Smooth muscle cell (in vitro differentiated cells): ENCODE data around the gene FMN2. TPM values are rescaled to one million over a fixed set of nuclear protein-coding genes. Genes with fewer than 3 reads are reported as not detected.

Source experiments
- DNase-seq: peaks from one replicate; lab custom pipeline; 2025; ENCODE audit not compliant: unreplicated experiment; lab: John Stamatoyannopoulos, UW
- H2AFZ ChIP-seq: fragments of 200-600 bp; sonication (generic); 2 replicates; pipeline ENCODE4 v1.6.0; 2016; ENCODE audit warnings: antibody characterized with exemption, low read depth, mild to moderate bottlenecking
- H3F3A ChIP-seq: fragments of 200-600 bp; sonication (generic); 2 replicates; pipeline ENCODE4 v1.6.0; 2017; ENCODE audit warnings: antibody characterized with exemption, low read depth
- H3K27ac ChIP-seq: fragments of 200-600 bp; sonication (generic); 2 replicates; pipeline ENCODE4 v1.5.1; 2016; ENCODE audit warnings: low read depth, mild to moderate bottlenecking
- H3K27me3 ChIP-seq: fragments of 200-600 bp; sonication (generic); 2 replicates; pipeline ENCODE4 v1.6.1; 2016; ENCODE audit warnings: low read depth, mild to moderate bottlenecking
- H3K36me3 ChIP-seq: fragments of 200-600 bp; sonication (generic); 2 replicates; pipeline ENCODE4 v1.5.1; 2016; ENCODE audit warnings: low read depth
- H3K4me1 ChIP-seq: fragments of 200-600 bp; sonication (generic); 2 replicates; pipeline ENCODE4 v1.5.1; 2016; ENCODE audit warnings: low read depth
- H3K4me2 ChIP-seq: fragments of 200-600 bp; sonication (generic); 2 replicates; pipeline ENCODE4 v1.6.0; 2016; ENCODE audit warnings: mild to moderate bottlenecking
- H3K4me3 ChIP-seq: fragments of 200-600 bp; sonication (generic); 2 replicates; pipeline ENCODE4 v1.5.1; 2016; ENCODE audit warnings: mild to moderate bottlenecking
- H3K79me2 ChIP-seq: fragments of 200-600 bp; sonication (generic); 2 replicates; pipeline ENCODE4 v1.6.0; 2016; ENCODE audit warnings: low read depth, mild to moderate bottlenecking
- H3K9ac ChIP-seq: fragments of 200-600 bp; sonication (generic); 2 replicates; pipeline ENCODE4 v1.6.0; 2016; ENCODE audit warnings: low read depth
- H3K9me3 ChIP-seq: fragments of 200-600 bp; sonication (generic); replicated peaks from 2 replicates; pipeline ENCODE4 v1.5.1; 2016; ENCODE audit warnings: low read depth
- H4K20me1 ChIP-seq: fragments of 200-600 bp; sonication (generic); 2 replicates; pipeline ENCODE4 v1.6.0; 2016; ENCODE audit warnings: low read depth
- CTCF ChIP-seq: fragments of 200-600 bp; sonication (generic); IDR thresholded peaks from 2 replicates; pipeline ENCODE4 v1.5.1; 2017; ENCODE audit warnings: borderline replicate concordance, mild to moderate bottlenecking, antibody characterized with exemption; ENCODE audit not compliant: insufficient read depth, poor library complexity, severe bottlenecking
- WGBS: methylation state at CpG from one replicate; pipeline ENCODE4 v1.1.7; 2016; ENCODE audit warnings: low lambda C conversion rate; 5-methylcytosine and 5-hydroxymethylcytosine counted together
- polyA plus RNA-seq: library from polyadenylated mRNA; unstranded; fragments of >200 nt; fragmentation: Nextera tagmentation; extraction: Ambion mirVana; gene quantifications from 2 replicates; pipeline ENCODE4 v1.2.1, GENCODE V29; 2016
- total RNA-seq: library from RNA; depleted of rRNA; stranded (reverse); fragments of >200 nt; gene quantifications from 2 replicates; pipeline ENCODE4 v1.2.3, GENCODE V29; 2014

Gene FMN2
- total and polyA plus RNA-seq, 2 experiments from 2014 or later: 1.9 to 6.2 TPM

GRCh38 chr1:240294566-240294965 lies 202.9 kb downstream of the FMN2 start:
- no peaks in the 10 kb centered on the region for H3K79me2 ChIP-seq
- no peak overlapping the region for H3K4me3 ChIP-seq
- H3K36me3 ChIP-seq: no peaks in the 10 kb centered on the region
- no peak overlapping the region for H2AFZ ChIP-seq
- H4K20me1 ChIP-seq: no peaks in the 10 kb centered on the region
- no peak overlapping the region for H3K27ac ChIP-seq
- DNase-seq: no peak
- no peak for TF ChIP-seq CTCF
- H3K9me3 ChIP-seq: no peaks in the 10 kb centered on the region
- H3K4me2 ChIP-seq: no peak overlapping the region
- H3F3A ChIP-seq: no peaks in the 10 kb centered on the region
- WGBS: 57% methylated on average over 3 of the region's 3 CpGs
- H3K9ac ChIP-seq: no peak overlapping the region
- H3K27me3 ChIP-seq: no peaks in the 10 kb centered on the region
- no peaks in the 10 kb centered on the region for H3K4me1 ChIP-seq

DNA sequence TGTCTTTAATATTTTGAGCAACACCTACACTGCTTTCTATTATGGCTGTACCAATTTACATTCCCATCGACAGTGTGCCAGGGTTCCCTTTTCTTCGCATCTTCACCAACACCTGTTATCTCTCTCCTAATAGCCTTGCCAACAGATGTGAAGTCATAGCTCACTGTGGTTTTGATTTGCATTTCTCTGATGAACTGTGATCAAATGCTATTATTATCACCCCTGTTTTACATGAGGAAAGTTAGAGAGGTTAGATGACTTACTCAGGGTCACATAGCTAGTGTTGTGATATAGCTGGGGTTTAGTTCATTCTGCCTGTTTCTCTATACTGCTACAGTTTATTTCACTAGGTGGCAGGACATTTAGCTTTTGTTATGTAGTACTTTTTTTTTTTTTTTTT lies 204.1 kb downstream of the FMN2 start:
- no peaks in the 10 kb centered on the region for H3K4me1 ChIP-seq
- H2AFZ ChIP-seq: no peak overlapping the region
- no peaks in the 10 kb centered on the region for H3K9me3 ChIP-seq
- H3K36me3 ChIP-seq: no peaks in the 10 kb centered on the region
- H3K27ac ChIP-seq: no peak overlapping the region
- H3K79me2 ChIP-seq: no peaks in the 10 kb centered on the region
- no peaks in the 10 kb centered on the region for H3K27me3 ChIP-seq
- no peak for TF ChIP-seq CTCF
- WGBS: 98% methylated on average over 2 of the region's 2 CpGs
- no peak overlapping the region for H3K4me2 ChIP-seq
- no peak overlapping the region for H3K9ac ChIP-seq
- no peaks in the 10 kb centered on the region for H4K20me1 ChIP-seq
- H3K4me3 ChIP-seq: no peak overlapping the region
- no peaks in the 10 kb centered on the region for H3F3A ChIP-seq
- DNase-seq: no peak

DNA sequence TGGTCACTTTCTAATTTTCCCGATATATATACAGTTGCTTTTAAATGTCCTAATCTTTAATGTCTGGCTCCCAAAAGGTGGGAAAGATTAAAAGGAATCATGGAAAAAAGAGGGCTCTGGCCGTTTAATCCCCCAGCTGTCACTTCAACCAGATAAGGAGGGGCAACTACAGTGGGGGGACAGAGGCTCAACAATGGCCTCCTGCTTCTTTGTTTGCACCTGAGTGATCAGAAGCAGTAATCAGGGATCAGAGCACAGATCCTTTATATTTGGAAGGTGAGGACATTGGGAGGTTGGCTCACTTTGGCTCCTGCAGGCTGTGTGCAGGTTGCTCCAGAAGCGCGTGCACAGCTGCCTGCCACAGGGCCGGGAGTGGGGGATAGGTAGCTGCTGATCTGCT lies 212.8 kb downstream of the FMN2 start:
- H3K9ac ChIP-seq: no peak overlapping the region
- no peaks in the 10 kb centered on the region for H4K20me1 ChIP-seq
- H2AFZ ChIP-seq: no peak overlapping the region
- H3K4me2 ChIP-seq: no peak overlapping the region
- H3K36me3 ChIP-seq: no peaks in the 10 kb centered on the region
- no peak for DNase-seq
- 77% methylated on average over 5 of the region's 5 CpGs for WGBS
- H3F3A ChIP-seq: no peaks in the 10 kb centered on the region
- H3K27me3 ChIP-seq: no peaks in the 10 kb centered on the region
- no peak for TF ChIP-seq CTCF
- H3K4me3 ChIP-seq: no peak overlapping the region
- H3K79me2 ChIP-seq: no peaks in the 10 kb centered on the region
- no peak overlapping the region for H3K27ac ChIP-seq
- peaks cover 6% of the 10 kb centered on the region for H3K4me1 ChIP-seq
- H3K9me3 ChIP-seq: no peaks in the 10 kb centered on the region

GRCh38 chr1:240306673-240307072 lies 215.0 kb downstream of the FMN2 start:
- Histone ChIP-seq H3K4me3 (no peak overlapping the region), H3K79me2 (no peaks in the 10 kb centered on the region), H3F3A (no peaks in the 10 kb centered on the region), H3K27me3 (no peaks in the 10 kb centered on the region), H3K27ac (no peak overlapping the region), H3K9me3 (no peaks in the 10 kb centered on the region), H3K4me1 (peaks cover 16% of the 10 kb centered on the region), H3K36me3 (no peaks in the 10 kb centered on the region), H3K9ac (no peak overlapping the region), H4K20me1 (no peaks in the 10 kb centered on the region), H3K4me2 (no peak overlapping the region), H2AFZ (no peak overlapping the region)
- 51% methylated on average over 2 of the region's 2 CpGs for WGBS
- DNase-seq: no peak
- no peak for TF ChIP-seq CTCF
